Progenitor cell of endocrine pancreas (in vitro differentiated cells): ENCODE data around the gene SPTB. TPM values are rescaled to one million over a fixed set of nuclear protein-coding genes. Genes with fewer than 3 reads are reported as not detected.

Source experiments
- DNase-seq: peaks from one replicate; pipeline ENCODE4 v3.0.0; 2021; ENCODE audit warnings: low spot score; ENCODE audit not compliant: unreplicated experiment
- H3K27ac Mint-ChIP-seq: 2 replicates; pipeline ENCODE4 v1.8.0; 2021; ENCODE audit warnings: mild to moderate bottlenecking, moderate library complexity, mixed read lengths
- H3K27me3 Mint-ChIP-seq: 2 replicates; pipeline ENCODE4 v1.8.0; 2021; ENCODE audit warnings: mixed read lengths
- H3K36me3 Mint-ChIP-seq: 2 replicates; pipeline ENCODE4 v1.8.0; 2022; ENCODE audit warnings: mixed read lengths; ENCODE audit not compliant: insufficient read depth
- H3K4me1 Mint-ChIP-seq: 2 replicates; pipeline ENCODE4 v1.8.0; 2021; ENCODE audit warnings: low read depth, mixed read lengths
- H3K4me3 Mint-ChIP-seq: 2 replicates; pipeline ENCODE4 v1.8.0; 2021; ENCODE audit warnings: low read depth, mild to moderate bottlenecking, moderate library complexity, mixed read lengths
- H3K9me3 Mint-ChIP-seq: 2 replicates; pipeline ENCODE4 v1.8.0; 2021; ENCODE audit warnings: low read depth, mixed read lengths
- CTCF ChIP-seq: fragments of 200-600 bp; sonication (generic); IDR thresholded peaks from one replicate; pipeline ENCODE4 v1.5.0; 2021; ENCODE audit warnings: antibody characterized with exemption, mild to moderate bottlenecking; ENCODE audit not compliant: unreplicated experiment
- total RNA-seq: library from RNA; stranded (reverse); gene quantifications from 2 replicates; pipeline ENCODE4 v1.2.1, GENCODE V29; 2021

SPTB gene
- total RNA-seq, 1 donor from 2014 or later = 1.7 TPM

- H3K27me3 Mint-ChIP-seq = no peaks in the 10 kb centered on the region
- TF ChIP-seq CTCF = no peak
- peaks cover 38% of the 10 kb centered on the region for H3K4me1 Mint-ChIP-seq
- peak overlapping the region; percentile 76 for H3K27ac Mint-ChIP-seq
- H3K36me3 Mint-ChIP-seq = peaks cover 12% of the 10 kb centered on the region
- H3K4me3 Mint-ChIP-seq = no peak overlapping the region
- DNase-seq = no peak
- no peaks in the 10 kb centered on the region for H3K9me3 Mint-ChIP-seq
Observed at GRCh38 chr14:64725261-64725815, 154.4 kb downstream of the SPTB start.

- peaks cover 10% of the 10 kb centered on the region for H3K36me3 Mint-ChIP-seq
- H3K4me1 Mint-ChIP-seq = peaks cover 45% of the 10 kb centered on the region
- no peak for DNase-seq
- TF ChIP-seq CTCF = no peak
- H3K4me3 Mint-ChIP-seq = no peak overlapping the region
- peak overlapping the region; percentile 47 for H3K27ac Mint-ChIP-seq
- H3K9me3 Mint-ChIP-seq = no peaks in the 10 kb centered on the region
- H3K27me3 Mint-ChIP-seq = no peaks in the 10 kb centered on the region
Observed at GRCh38 chr14:64724578-64724930, 155.2 kb downstream of the SPTB start.

- peaks cover 46% of the 10 kb centered on the region for H3K4me1 Mint-ChIP-seq
Observed at GRCh38 chr14:64723691-64724577, 155.8 kb downstream of the SPTB start.

GRCh38 chr14:64722842-64723447 is 156.8 kb downstream of the SPTB start:
- Mint-ChIP-seq H3K27me3 (no peaks in the 10 kb centered on the region), H3K9me3 (no peaks in the 10 kb centered on the region), H3K27ac (peak overlapping the region; percentile 64), H3K4me1 (peaks cover 54% of the 10 kb centered on the region), H3K36me3 (peaks cover 6% of the 10 kb centered on the region), H3K4me3 (no peak overlapping the region)
- no peak for TF ChIP-seq CTCF
- DNase-seq = no peak

More at GRCh38 chr14:64723691-64724577, 155.8 kb downstream of the SPTB start:
- Mint-ChIP-seq H3K4me3 (no peak overlapping the region), H3K9me3 (no peaks in the 10 kb centered on the region), H3K27ac (peak overlapping the region; percentile 47), H3K36me3 (peaks cover 8% of the 10 kb centered on the region), H3K27me3 (no peaks in the 10 kb centered on the region)
- TF ChIP-seq CTCF = no peak
- no peak for DNase-seq

GRCh38 chr14:64721899-64722298 is 157.8 kb downstream of the SPTB start:
- DNase-seq = no peak
- no peaks in the 10 kb centered on the region for H3K27me3 Mint-ChIP-seq
- no peaks in the 10 kb centered on the region for H3K9me3 Mint-ChIP-seq
- no peak for TF ChIP-seq CTCF
- H3K4me1 Mint-ChIP-seq = peaks cover 65% of the 10 kb centered on the region
- H3K36me3 Mint-ChIP-seq = peaks cover 6% of the 10 kb centered on the region
- H3K4me3 Mint-ChIP-seq = no peak overlapping the region
- no peak overlapping the region for H3K27ac Mint-ChIP-seq
